Uterus (tissue), 4 donors: ENCODE measurements around the gene ARSG. TPM values are rescaled to one million over a fixed set of nuclear protein-coding genes. Genes with fewer than 3 reads are reported as not detected.

Source experiments
- DNase-seq, 2 donors: peaks; one replicate each; pipeline ENCODE4 v3.0.0-alpha.2; 2019 to 2020
- H3K27ac ChIP-seq, 2 donors: fragments of 200-600 bp; sonication (generic); 1 replicate in 1 of 2; 2 replicates in 1 of 2; pipeline ENCODE4 v1.5.1; 2016 to 2018
- H3K27me3 ChIP-seq, 2 donors: fragments of 200-600 bp; sonication (generic); one replicate each; pipeline ENCODE4 v1.5.1; 2018 to 2019; ENCODE audit warnings: control low read depth in 1 of 2
- H3K36me3 ChIP-seq, 2 donors: fragments of 200-600 bp; sonication (generic); one replicate each; pipeline ENCODE4 v1.5.1; 2019; ENCODE audit warnings: control low read depth in 1 of 2
- H3K4me1 ChIP-seq, 2 donors: fragments of 200-600 bp; sonication (generic); one replicate each; pipeline ENCODE4 v1.5.1; 2018 to 2019; ENCODE audit warnings: control low read depth in 1 of 2
- H3K4me3 ChIP-seq, 2 donors: fragments of 200-600 bp; sonication (generic); 1 replicate in 1 of 2; 2 replicates in 1 of 2; pipeline ENCODE4 v1.5.1; 2018 to 2019; ENCODE audit warnings: mild to moderate bottlenecking in 1 of 2
- H3K9me3 ChIP-seq, 2 donors: fragments of 200-600 bp; sonication (generic); one replicate each; pipeline ENCODE4 v1.5.1; 2019; ENCODE audit warnings: control low read depth in 1 of 2
- POLR2A ChIP-seq, 2 donors: fragments of 450-650 bp; IDR thresholded peaks; one replicate each; pipeline ENCODE4 v1.6.1; 2016; ENCODE audit warnings: antibody characterized with exemption in 2 of 2, mild to moderate bottlenecking in 1 of 2, moderate library complexity in 1 of 2
- intact Hi-C: fragments of 100-400 bp; cut with DNase I; formaldehyde crosslinking; loops from one replicate; pipeline ENCODE4 v1.15.1; 2023; ENCODE audit warnings: low total_unique reads
- total RNA-seq, 4 donors: library from RNA; depleted of rRNA in 3 of 4; stranded (reverse); fragments of >200 nt in 3 of 4; gene quantifications; one replicate each; pipeline versions ENCODE4 v1.1.0 to v1.2.4, GENCODE V29; 2014 to 2023
- TF ChIP-seq, protein P1 (sequence below), 4 experiments: fragments of 200-600 bp in 2 of 4; fragments of 450-650 bp in 2 of 4; sonication (generic) in 2 of 4; IDR thresholded peaks; one replicate each; pipeline ENCODE4 v1.5.1; 2016 to 2019; ENCODE audit warnings: antibody characterized with exemption in 4 of 4, mild to moderate bottlenecking in 2 of 4, moderate library complexity in 1 of 4
- donor health status: DM: yes; HTN: yes; CAD: no.

Gene ARSG
- total RNA-seq, 4 donors from 2014 or later, result 0.59 to 6.4 (median 5.7) TPM

DNA sequence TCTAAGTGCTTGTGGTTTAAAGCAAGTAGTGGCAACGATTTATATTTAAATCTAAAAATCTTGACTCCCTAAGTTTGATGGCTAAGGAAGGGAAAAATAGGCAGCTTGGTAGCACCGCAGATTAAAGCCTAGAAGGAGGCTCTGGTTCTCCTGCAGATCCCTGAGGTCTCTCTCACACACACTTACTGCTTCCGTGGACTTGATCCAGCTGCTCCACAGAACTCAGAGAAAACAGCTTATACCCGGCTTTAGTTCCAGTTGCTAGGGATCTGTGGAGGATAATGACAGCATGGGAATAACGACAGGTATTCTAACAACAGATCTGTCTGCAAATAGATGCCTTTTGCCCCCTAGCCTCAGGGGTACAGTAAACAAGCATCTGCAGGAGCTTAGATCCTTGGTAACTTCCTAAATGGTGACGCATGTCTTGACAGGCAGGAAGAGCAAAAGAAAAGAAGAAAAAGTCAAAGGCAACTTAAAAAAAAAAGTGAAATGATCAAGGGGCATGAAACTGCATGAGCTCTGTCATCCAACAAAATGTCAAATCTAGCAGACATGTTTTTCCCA lies 161.5 kb downstream of the ARSG start:
- H3K36me3 ChIP-seq, result no peaks in the 10 kb centered on the region
- no peaks in the 10 kb centered on the region for H3K4me1 ChIP-seq
- no peak overlapping the region for H3K27ac ChIP-seq
- TF ChIP-seq, protein P1, sequence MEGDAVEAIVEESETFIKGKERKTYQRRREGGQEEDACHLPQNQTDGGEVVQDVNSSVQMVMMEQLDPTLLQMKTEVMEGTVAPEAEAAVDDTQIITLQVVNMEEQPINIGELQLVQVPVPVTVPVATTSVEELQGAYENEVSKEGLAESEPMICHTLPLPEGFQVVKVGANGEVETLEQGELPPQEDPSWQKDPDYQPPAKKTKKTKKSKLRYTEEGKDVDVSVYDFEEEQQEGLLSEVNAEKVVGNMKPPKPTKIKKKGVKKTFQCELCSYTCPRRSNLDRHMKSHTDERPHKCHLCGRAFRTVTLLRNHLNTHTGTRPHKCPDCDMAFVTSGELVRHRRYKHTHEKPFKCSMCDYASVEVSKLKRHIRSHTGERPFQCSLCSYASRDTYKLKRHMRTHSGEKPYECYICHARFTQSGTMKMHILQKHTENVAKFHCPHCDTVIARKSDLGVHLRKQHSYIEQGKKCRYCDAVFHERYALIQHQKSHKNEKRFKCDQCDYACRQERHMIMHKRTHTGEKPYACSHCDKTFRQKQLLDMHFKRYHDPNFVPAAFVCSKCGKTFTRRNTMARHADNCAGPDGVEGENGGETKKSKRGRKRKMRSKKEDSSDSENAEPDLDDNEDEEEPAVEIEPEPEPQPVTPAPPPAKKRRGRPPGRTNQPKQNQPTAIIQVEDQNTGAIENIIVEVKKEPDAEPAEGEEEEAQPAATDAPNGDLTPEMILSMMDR (IDR thresholded peaks at IDR 0.05), result no peak
- TF ChIP-seq POLR2A (IDR thresholded peaks at IDR 0.05), result no peak
- no peaks in the 10 kb centered on the region for H3K9me3 ChIP-seq
- intact Hi-C loops, result no loop called here
- DNase-seq, result no peak
- H3K27me3 ChIP-seq, result no peaks in the 10 kb centered on the region
- no peak overlapping the region for H3K4me3 ChIP-seq

DNA sequence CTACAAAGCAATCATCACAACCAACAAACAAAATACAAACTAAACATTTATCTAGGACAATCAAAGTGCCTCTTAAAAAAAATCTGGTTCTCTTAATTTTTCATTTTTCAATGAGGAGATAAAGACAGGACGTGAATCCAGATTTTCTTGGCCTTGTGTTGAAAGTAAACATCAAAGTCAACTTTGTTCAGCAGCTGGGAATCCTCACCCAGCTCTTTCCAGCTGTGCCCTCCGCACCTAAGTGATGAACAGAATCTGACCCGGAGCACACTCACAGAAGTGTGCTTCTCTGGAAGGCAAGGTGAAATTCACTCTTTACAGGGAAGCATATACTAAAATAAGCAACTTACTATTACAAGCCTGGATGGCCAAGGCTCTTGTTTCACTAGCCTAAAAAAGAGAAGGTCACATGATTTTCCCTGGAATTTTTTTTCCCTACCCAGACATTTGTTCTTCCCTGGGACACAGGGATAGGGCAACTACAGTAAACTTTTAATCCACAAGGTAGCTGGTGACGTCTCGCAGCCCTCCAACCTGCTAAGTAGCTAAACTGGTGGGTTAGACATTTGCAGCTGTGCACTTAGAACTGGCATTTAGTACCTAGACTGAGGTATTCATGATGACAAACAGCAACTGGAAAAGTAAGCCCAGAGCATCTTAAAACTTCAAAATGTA lies 162.8 kb downstream of the ARSG start:
- H3K4me3 ChIP-seq, result no peak overlapping the region
- TF ChIP-seq, protein P1 (IDR thresholded peaks at IDR 0.05), result no peak
- TF ChIP-seq POLR2A (IDR thresholded peaks at IDR 0.05), result no peak
- H3K36me3 ChIP-seq, result no peaks in the 10 kb centered on the region
- no peaks in the 10 kb centered on the region for H3K4me1 ChIP-seq
- H3K27ac ChIP-seq, result peak overlapping the region; percentile 22 to 97
- H3K9me3 ChIP-seq, result no peaks in the 10 kb centered on the region
- no peaks in the 10 kb centered on the region for H3K27me3 ChIP-seq
- intact Hi-C loops, result no loop called here
- DNase-seq, result no peak

DNA sequence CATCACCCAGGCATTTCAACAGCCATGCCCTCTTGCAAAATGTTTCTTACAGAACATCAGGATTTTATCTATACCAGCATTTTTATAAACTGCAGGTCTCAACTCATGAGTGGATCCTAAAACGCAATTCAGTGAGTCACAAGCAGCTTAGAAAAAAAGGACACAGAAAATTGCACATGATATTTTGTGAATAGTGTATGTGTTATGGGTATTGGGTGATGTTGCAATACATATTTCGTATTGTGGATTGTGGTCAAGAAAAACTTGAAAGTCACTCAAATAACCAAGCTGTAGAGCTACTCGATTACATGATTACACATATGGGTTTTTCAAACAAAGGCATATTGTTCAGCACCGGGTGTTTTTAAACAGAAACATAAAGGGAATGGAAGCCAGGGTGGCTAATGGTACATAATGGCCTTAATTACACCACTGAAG lies 164.6 kb downstream of the ARSG start:
- Histone ChIP-seq H3K9me3 (no peaks in the 10 kb centered on the region), H3K27ac (peak overlapping the region; percentile 87 to 97), H3K27me3 (no peaks in the 10 kb centered on the region), H3K4me3 (peak overlapping the region; percentile 64 to 91), H3K4me1 (no peaks in the 10 kb centered on the region), H3K36me3 (no peaks in the 10 kb centered on the region)
- no peak for TF ChIP-seq POLR2A (IDR thresholded peaks at IDR 0.05)
- TF ChIP-seq, protein P1 (IDR thresholded peaks at IDR 0.05), result no peak
- intact Hi-C loops, result no loop called here
- DNase-seq, result peak in 1 of 2 donors; percentile 53

DNA sequence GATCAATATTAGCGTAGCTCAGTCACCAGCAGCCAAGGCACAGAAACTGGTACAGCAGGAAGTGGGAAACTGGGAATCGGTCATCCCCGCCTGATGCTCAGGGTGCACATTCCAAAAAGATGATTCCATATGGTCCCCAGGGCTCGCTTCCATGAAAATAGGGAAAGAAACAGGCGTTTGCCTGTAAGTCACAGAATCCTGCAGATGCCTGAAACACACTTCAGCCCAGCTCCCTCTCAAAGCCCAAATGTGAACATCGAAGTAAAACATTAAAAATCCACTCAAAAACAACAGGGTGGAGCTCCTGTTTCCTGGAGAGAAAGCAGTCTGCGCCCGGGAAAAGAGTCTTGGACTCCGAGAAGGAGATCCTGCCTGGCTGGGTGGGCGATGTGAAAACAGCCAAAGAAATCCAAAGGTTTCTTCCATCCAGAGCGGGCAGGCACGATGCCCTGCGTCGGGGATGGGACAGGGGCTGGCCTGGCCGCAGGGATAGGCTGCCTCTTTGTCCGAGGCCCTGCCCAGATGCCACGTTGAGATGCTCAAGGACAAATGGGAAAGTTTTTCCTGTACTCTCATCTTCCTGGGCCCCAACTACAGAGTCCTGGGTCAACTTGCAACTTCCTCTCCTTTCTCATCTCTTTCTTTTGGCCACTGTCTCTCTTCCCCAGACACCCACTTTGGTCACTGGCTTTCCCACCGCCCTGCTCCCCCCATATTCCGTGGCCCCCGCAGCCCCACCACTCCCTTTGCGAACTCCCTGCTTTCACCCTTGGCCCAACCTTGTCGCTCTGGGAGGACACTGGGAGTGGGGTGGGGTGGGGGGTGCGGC lies 165.3 kb downstream of the ARSG start:
- TF ChIP-seq POLR2A (IDR thresholded peaks at IDR 0.05), result peak in 1 of 2 donors; percentile 10
- TF ChIP-seq, protein P1 (IDR thresholded peaks at IDR 0.05), result no peak
- no peaks in the 10 kb centered on the region for H3K36me3 ChIP-seq
- no peaks in the 10 kb centered on the region for H3K4me1 ChIP-seq
- no peaks in the 10 kb centered on the region for H3K27me3 ChIP-seq
- no peaks in the 10 kb centered on the region for H3K9me3 ChIP-seq
- intact Hi-C loops, result no loop called here
- peak; percentile 68 to 77 for DNase-seq
- H3K27ac ChIP-seq, result peak overlapping the region; percentile 87 to 97
- peak overlapping the region; percentile 64 to 91 for H3K4me3 ChIP-seq

DNA sequence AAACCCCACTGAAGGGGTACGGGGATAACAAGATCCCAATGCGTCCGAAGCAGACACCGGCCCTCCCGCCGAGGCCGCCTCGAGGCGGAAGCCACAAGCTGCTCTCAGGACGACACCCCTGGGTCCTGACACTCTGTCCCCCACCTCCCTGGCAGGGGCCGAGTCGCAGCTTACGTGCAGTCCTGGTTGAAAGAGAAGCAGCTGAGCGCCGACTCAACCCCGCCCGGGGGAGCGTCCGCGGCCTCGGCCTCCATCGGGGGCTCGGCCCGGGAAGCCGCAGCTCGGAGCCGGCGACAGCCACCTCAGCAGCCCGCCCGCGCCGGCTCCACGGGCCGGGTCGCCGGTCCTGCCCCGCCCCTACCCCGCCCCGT lies 165.9 kb downstream of the ARSG start, which contains the start of gene WIPI1:
WIPI1 (minus strand) TSS at position 329 of the 371 bp plus-strand sequence; CDS start at position 254, 75 bp downstream.
- Histone ChIP-seq H3K9me3 (no peaks in the 10 kb centered on the region), H3K4me1 (no peaks in the 10 kb centered on the region), H3K27ac (peak within 1 kb of the TSS; percentile 87 to 97), H3K36me3 (no peaks in the 10 kb centered on the region), H3K4me3 (peak within 1 kb of the TSS; percentile 64 to 91), H3K27me3 (no peaks in the 10 kb centered on the region)
- intact Hi-C loops, result no loop called here
- DNase-seq, result peak in 1 of 2 donors; percentile 62
- TF ChIP-seq, protein P1 (IDR thresholded peaks at IDR 0.05), result no peak
- peak; percentile 18 to 44 for TF ChIP-seq POLR2A (IDR thresholded peaks at IDR 0.05)
